BLaER1 (cell line): Measurements from ENCODE around the gene PLCL1.

Experiments
- H3K27ac ChIP-seq: shearing (Covaris generic); formaldehyde crosslinking; 2 replicates; pipeline ENCODE4 v1.8.1; 2022
- H3K27me3 ChIP-seq: shearing (Covaris generic); formaldehyde crosslinking; 2 replicates; pipeline ENCODE4 v1.8.1; 2022
- H3K36me3 ChIP-seq: shearing (Covaris generic); formaldehyde crosslinking; 2 replicates; pipeline ENCODE4 v1.8.1; 2022
- H3K4me1 ChIP-seq: shearing (Covaris generic); formaldehyde crosslinking; 2 replicates; pipeline ENCODE4 v1.8.1; 2022
- H3K4me2 ChIP-seq: shearing (Covaris generic); formaldehyde crosslinking; 2 replicates; pipeline ENCODE4 v1.8.1; 2022
- H3K4me3 ChIP-seq: shearing (Covaris generic); formaldehyde crosslinking; 2 replicates; pipeline ENCODE4 v1.8.1; 2022
- H3K9ac ChIP-seq: shearing (Covaris generic); formaldehyde crosslinking; 2 replicates; pipeline ENCODE4 v1.8.1; 2022
- H3K9me3 ChIP-seq: shearing (Covaris generic); formaldehyde crosslinking; 2 replicates; pipeline ENCODE4 v1.8.1; 2022
- H4K20me1 ChIP-seq: shearing (Covaris generic); formaldehyde crosslinking; 2 replicates; pipeline ENCODE4 v1.8.1; 2022
- Cebpa-rat ChIP-seq: shearing (Covaris generic); IDR thresholded peaks from 2 replicates; pipeline ENCODE4 v1.8.1; 2022

The PLCL1 gene

GRCh38 chr2:197894751-197895274 is 90.4 kb downstream of the PLCL1 start:
- Histone ChIP-seq H4K20me1 (no peaks in the 10 kb centered on the region), H3K36me3 (no peaks in the 10 kb centered on the region), H3K4me1 (no peaks in the 10 kb centered on the region), H3K4me2 (no peak overlapping the region), H3K9me3 (no peaks in the 10 kb centered on the region), H3K27me3 (no peaks in the 10 kb centered on the region), H3K4me3 (no peak overlapping the region), H3K27ac (no peak overlapping the region), H3K9ac (no peak overlapping the region)
- no peak for TF ChIP-seq Cebpa-rat

GRCh38 chr2:197897960-197898678 is 93.7 kb downstream of the PLCL1 start:
- H3K4me1 ChIP-seq, result 0 out of 2 replicates have a peak, but pooled peaks cover 9% of the 10 kb centered on the region
- no peaks in the 10 kb centered on the region for H3K27me3 ChIP-seq
- no peak overlapping the region for H3K4me2 ChIP-seq
- H3K36me3 ChIP-seq, result no peaks in the 10 kb centered on the region
- H3K4me3 ChIP-seq, result no peak overlapping the region
- no peak for TF ChIP-seq Cebpa-rat
- no peaks in the 10 kb centered on the region for H3K9me3 ChIP-seq
- no peak overlapping the region for H3K27ac ChIP-seq
- no peak overlapping the region for H3K9ac ChIP-seq
- H4K20me1 ChIP-seq, result no peaks in the 10 kb centered on the region

- no peak for TF ChIP-seq Cebpa-rat
- no peaks in the 10 kb centered on the region for H3K27me3 ChIP-seq
- H3K9me3 ChIP-seq, result no peaks in the 10 kb centered on the region
- no peaks in the 10 kb centered on the region for H3K36me3 ChIP-seq
- H3K4me3 ChIP-seq, result no peak overlapping the region
- H3K9ac ChIP-seq, result no peak overlapping the region
- no peaks in the 10 kb centered on the region for H4K20me1 ChIP-seq
- H3K27ac ChIP-seq, result no peak overlapping the region
- H3K4me2 ChIP-seq, result no peak overlapping the region
- H3K4me1 ChIP-seq, result peaks cover 13% of the 10 kb centered on the region
Measured at GRCh38 chr2:197904446-197904845, 100.1 kb downstream of the PLCL1 start.

- H3K4me1 ChIP-seq, result peaks cover 4% of the 10 kb centered on the region
- no peaks in the 10 kb centered on the region for H3K36me3 ChIP-seq
- no peak for TF ChIP-seq Cebpa-rat
- no peak overlapping the region for H3K4me3 ChIP-seq
- H3K9ac ChIP-seq, result no peak overlapping the region
- H3K27ac ChIP-seq, result no peak overlapping the region
- no peaks in the 10 kb centered on the region for H3K27me3 ChIP-seq
- H4K20me1 ChIP-seq, result no peaks in the 10 kb centered on the region
- no peaks in the 10 kb centered on the region for H3K9me3 ChIP-seq
- no peak overlapping the region for H3K4me2 ChIP-seq
Measured at GRCh38 chr2:197908156-197908555, 103.8 kb downstream of the PLCL1 start.

- no peak overlapping the region for H3K4me3 ChIP-seq
- H4K20me1 ChIP-seq, result no peaks in the 10 kb centered on the region
- H3K27ac ChIP-seq, result no peak overlapping the region
- no peaks in the 10 kb centered on the region for H3K27me3 ChIP-seq
- H3K36me3 ChIP-seq, result no peaks in the 10 kb centered on the region
- no peaks in the 10 kb centered on the region for H3K9me3 ChIP-seq
- H3K4me2 ChIP-seq, result no peak overlapping the region
- H3K4me1 ChIP-seq, result peaks cover 4% of the 10 kb centered on the region
- no peak overlapping the region for H3K9ac ChIP-seq
- no peak for TF ChIP-seq Cebpa-rat
Measured at GRCh38 chr2:197908990-197909776, 104.8 kb downstream of the PLCL1 start.

GRCh38 chr2:197911667-197912066 is 107.3 kb downstream of the PLCL1 start:
- Histone ChIP-seq H3K4me2 (no peak overlapping the region), H3K27ac (no peak overlapping the region), H3K4me1 (no peaks in the 10 kb centered on the region), H3K27me3 (no peaks in the 10 kb centered on the region), H3K36me3 (no peaks in the 10 kb centered on the region), H3K9me3 (no peaks in the 10 kb centered on the region), H3K9ac (no peak overlapping the region), H3K4me3 (no peak overlapping the region), H4K20me1 (no peaks in the 10 kb centered on the region)
- no peak for TF ChIP-seq Cebpa-rat

GRCh38 chr2:197913084-197913483 is 108.7 kb downstream of the PLCL1 start:
- TF ChIP-seq Cebpa-rat, result no peak
- H3K9ac ChIP-seq, result no peak overlapping the region
- H3K4me1 ChIP-seq, result no peaks in the 10 kb centered on the region
- H3K9me3 ChIP-seq, result no peaks in the 10 kb centered on the region
- no peak overlapping the region for H3K27ac ChIP-seq
- H3K36me3 ChIP-seq, result no peaks in the 10 kb centered on the region
- H3K4me2 ChIP-seq, result no peak overlapping the region
- H3K27me3 ChIP-seq, result no peaks in the 10 kb centered on the region
- H4K20me1 ChIP-seq, result no peaks in the 10 kb centered on the region
- no peak overlapping the region for H3K4me3 ChIP-seq

GRCh38 chr2:197914778-197915177 is 110.4 kb downstream of the PLCL1 start:
- H4K20me1 ChIP-seq, result no peaks in the 10 kb centered on the region
- H3K9me3 ChIP-seq, result no peaks in the 10 kb centered on the region
- H3K27me3 ChIP-seq, result no peaks in the 10 kb centered on the region
- H3K9ac ChIP-seq, result no peak overlapping the region
- no peaks in the 10 kb centered on the region for H3K36me3 ChIP-seq
- TF ChIP-seq Cebpa-rat, result no peak
- H3K4me1 ChIP-seq, result no peaks in the 10 kb centered on the region
- H3K4me2 ChIP-seq, result no peak overlapping the region
- H3K27ac ChIP-seq, result no peak overlapping the region
- H3K4me3 ChIP-seq, result no peak overlapping the region

GRCh38 chr2:197915548-197916265 is 111.3 kb downstream of the PLCL1 start:
- Histone ChIP-seq H3K9me3 (no peaks in the 10 kb centered on the region), H3K4me1 (no peaks in the 10 kb centered on the region), H3K27ac (no peak overlapping the region), H3K36me3 (no peaks in the 10 kb centered on the region), H4K20me1 (no peaks in the 10 kb centered on the region), H3K4me2 (no peak overlapping the region), H3K27me3 (no peaks in the 10 kb centered on the region), H3K4me3 (no peak overlapping the region), H3K9ac (no peak overlapping the region)
- TF ChIP-seq Cebpa-rat, result no peak

- no peak for TF ChIP-seq Cebpa-rat
- Histone ChIP-seq H3K4me1 (no peaks in the 10 kb centered on the region), H3K9ac (no peak overlapping the region), H3K36me3 (no peaks in the 10 kb centered on the region), H4K20me1 (no peaks in the 10 kb centered on the region), H3K4me2 (no peak overlapping the region), H3K4me3 (no peak overlapping the region), H3K27ac (no peak overlapping the region), H3K27me3 (no peaks in the 10 kb centered on the region), H3K9me3 (no peaks in the 10 kb centered on the region)
Measured at GRCh38 chr2:197919487-197919886, 115.1 kb downstream of the PLCL1 start.
